GM19438 (cell line): ENCODE measurements around the gene PLXNB2.
"Not testable (repeated sequence)": the region's sequence is repeated elsewhere in the genome, so short reads cannot be mapped to it uniquely, and the experiment has no call there.

ENCODE experiments used
- ATAC-seq: cut with Tn5 transposase; IDR thresholded peaks from one replicate; pipeline ENCODE4 v1.9.1; 2021; ENCODE audit warnings: low read depth; ENCODE audit not compliant: unreplicated experiment

PLXNB2 gene

DNA sequence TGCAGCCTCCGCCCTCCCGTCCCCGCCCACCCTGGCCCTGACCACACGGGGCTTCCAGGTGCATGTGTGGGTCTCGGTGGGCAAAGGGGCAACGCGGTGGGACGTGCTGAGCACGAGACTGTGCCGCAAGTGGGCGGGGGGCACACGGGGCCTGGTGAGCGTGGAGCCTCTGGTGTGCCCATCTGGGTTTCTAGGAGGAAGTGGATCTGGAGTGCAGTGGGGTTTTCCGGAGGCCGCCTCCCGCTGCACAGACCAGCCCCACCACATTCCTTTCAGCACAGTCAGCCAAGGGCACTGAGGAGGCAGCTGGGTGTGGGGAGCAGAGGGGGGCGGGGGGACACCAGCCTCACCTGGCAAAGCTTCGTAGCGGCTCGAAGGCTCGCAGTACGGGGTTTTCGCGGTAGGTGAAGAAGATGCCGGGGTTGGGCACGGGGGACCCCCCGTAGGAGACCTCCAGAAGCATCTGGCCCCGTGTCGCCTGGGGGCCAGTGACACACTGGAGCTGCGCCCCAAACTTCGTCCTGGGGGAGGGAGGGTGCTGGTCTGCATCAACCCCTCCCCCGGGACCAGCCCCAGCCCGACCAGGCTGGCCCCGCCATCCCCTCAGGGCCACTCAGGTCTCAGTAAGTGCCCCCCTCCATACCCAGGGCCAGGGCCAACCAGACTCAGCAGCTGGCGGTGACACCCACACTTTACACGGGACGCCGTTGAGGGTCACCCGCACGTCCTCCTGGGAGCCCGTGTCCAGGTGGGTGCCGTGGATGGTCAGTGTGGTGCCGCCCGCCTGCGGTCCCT, 24.9 kb downstream of the PLXNB2 start:
- ATAC-seq = no peak

DNA sequence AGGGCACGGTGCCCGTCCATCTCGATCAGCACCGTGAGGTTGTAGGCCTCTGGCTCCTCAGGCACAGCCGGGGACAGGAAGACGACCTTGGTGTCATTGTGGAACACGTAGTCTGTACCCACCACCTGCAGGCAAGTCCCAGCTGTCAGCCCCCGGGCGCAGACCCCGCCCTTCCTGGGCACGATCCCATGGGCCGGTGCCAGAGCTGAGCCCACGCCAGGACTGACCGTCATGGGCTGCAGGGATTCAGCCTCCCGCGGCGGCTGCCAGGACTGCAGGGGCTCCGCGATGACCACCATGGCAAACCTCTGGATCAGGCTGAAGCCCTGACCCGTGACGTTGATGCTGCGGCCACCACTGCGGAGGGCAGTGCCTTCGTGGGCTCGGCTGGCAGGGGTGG, 25.5 kb downstream of the PLXNB2 start:
- ATAC-seq = no peak

DNA sequence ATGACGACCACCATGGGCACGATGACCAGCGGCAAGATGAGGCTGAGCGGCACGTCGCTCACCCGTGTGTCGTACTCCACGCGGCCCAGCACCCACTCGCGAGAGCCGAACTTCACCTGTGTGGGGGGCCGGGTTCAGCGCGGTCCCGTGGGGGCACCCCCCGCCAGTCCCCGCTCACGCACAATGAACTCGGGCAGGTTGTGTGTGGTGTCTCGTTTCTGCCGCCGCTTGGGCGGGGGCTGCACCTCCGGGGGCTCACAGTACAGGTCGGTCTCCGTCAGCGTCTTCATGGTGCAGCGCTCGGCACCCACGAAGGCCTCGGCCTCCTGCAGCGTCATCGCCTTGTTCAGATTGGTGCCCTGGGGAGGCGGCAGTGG, 26.1 kb downstream of the PLXNB2 start:
- ATAC-seq = no peak

GRCh38 chr22:50280708-50281383, 26.6 kb downstream of the PLXNB2 start:
- no peak for ATAC-seq

GRCh38 chr22:50280022-50280707, 27.3 kb downstream of the PLXNB2 start:
- ATAC-seq = no peak

DNA sequence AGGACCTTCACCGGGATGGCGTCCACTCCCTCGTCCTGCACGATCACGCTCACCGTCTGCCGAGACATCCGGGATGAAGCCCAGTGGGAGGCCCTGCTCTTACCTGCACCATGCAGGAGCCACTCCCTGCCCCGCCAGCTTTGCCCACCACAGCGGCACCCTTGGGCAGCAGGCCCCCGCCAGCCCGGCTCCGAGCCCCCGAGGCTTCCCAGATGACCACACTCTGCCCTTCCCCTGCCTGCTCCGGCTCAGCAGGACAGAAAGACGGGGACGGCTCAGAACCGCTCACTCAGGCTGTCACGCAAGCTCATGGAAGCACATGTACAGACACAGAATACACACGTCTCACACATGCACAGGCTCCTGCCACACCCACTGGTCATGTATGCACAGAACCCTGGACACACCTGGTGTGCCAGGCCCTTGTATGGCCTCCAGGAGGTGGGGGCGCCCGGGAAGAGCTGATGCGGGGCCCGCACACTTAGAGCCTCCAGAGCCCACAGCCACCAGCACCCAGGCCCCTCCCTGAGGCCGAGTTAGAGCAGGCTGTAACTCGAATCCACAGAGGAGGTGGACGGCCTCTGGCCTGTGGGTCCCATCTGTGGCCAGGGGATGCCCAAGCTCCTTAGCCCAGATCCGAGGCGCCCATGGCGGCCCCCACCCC, 28.4 kb downstream of the PLXNB2 start:
- no peak for ATAC-seq

GRCh38 chr22:50278461-50278860, 29.0 kb downstream of the PLXNB2 start:
- no peak for ATAC-seq

DNA sequence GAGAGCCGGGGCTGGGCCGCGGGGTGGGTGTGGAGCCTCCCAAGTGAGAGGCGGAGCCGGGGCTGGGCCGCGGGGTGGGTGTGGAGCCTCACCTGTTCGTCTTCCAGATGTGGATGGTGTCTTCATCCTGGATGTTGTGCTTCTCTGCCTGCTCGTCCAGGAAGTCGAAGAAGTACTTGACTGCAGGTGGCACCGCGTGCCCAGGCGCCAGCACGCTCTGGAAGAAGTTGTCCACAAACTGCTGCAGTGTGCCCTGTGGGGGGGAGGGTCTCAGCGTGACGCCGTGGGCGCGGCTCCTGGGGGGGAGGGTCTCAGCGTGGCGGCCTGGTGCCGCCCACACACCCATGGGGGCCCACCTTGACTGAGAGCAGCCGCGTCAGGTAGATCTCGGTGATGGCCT, 29.7 kb downstream of the PLXNB2 start:
- no peak for ATAC-seq

GRCh38 chr22:50276143-50276542, 31.3 kb downstream of the PLXNB2 start:
- peak; percentile 72 for ATAC-seq

GRCh38 chr22:50275181-50276055, 32.0 kb downstream of the PLXNB2 start:
- ATAC-seq = no peak

GRCh38 chr22:50274771-50275170, 32.7 kb downstream of the PLXNB2 start:
- no peak for ATAC-seq

DNA sequence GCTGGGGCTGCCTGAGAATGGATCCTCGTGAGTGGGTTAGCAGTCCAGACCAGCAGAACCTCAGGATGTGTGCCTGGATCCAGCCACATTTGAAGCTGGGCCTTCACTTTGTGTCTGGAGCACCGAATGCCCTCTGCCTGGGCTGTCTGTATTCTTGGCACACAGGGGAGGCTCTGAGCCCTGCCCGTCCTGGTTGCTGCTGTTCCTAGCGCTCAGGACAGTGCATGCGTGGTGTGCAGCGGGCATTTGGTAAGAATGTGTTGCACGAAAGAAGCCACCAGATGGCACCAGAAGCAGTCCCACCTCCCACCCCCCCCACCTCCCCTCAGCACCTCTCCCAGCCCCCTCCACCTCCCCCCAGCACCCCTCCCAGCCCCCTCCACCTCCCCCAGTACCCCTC, 33.1 kb downstream of the PLXNB2 start:
- no peak for ATAC-seq

DNA sequence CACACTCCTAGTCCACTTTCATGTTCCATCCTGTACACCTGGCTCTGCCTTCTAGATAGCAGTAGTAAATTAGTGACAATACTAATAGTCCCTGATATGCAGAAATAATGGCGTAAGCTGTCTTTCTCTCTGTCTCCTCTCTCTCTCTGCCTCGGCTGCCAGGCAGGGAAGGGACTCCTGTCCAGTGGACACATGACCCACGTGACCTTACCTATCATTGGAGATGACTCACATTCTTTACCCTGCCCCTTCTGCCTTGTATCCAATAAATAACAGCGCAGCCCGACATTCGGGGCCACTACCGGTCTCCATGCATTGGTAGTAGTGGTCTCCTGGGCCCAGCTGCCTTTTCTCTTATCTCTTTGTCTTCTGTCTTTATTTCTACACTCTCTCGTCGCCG, 33.7 kb downstream of the PLXNB2 start:
- ATAC-seq = not testable (repeated sequence)

DNA sequence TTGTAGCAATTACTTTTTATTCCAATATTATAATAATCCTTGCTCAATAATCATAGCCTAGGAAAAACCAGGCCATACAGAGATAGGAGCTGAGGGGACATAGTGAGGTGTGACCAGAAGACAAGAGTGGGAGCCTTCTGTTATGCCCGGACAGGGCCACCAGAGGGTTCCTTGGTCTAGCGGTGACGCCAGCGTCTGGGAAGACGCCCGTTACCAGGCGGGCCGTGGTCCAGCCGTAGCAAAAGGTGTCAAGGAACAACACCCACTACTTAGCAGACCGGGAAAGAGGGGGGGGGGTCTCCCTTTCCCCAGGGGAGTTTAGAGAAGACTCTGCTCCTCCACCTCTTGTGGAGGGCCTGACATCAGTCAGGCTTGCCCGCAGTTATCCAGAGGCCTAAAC, 34.1 kb downstream of the PLXNB2 start:
- ATAC-seq = not testable (repeated sequence)

DNA sequence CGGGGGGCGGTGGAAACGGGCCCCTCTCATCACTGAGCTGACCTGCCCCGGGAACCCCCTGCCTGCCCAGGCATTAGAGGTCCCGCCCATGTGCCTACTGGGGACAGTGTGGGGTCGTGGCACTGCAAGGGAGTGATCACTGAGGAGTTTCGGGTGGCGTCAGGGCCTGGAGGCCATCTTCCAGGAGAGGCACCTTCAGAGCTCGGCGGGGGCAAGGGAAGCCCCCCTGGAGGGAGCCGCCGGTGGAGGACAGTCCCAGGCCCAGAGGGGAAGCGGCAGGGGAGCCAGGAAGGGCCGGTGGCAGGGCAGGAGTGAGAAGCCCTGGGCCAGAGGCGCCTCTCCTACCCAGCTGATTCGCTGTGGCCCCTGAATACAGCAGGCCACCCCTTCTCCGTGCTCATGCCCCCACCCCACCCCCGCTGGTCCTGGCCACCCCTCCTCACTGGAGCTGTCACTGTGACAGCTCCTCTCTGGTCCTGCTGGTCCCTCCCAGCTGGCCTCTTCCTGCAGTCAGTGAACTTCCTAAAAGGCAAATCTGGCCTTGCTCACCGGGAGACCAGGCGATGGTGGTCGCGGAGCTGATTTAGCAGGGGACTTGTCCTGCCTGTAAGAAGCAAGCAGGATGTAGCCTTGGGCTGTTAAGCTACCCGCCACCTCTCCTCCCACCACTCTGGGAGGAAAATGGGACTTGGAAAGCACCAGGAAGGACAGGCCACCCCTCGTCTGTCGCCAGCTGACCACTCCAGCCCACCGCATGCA, 35.2 kb downstream of the PLXNB2 start:
- no peak for ATAC-seq

DNA sequence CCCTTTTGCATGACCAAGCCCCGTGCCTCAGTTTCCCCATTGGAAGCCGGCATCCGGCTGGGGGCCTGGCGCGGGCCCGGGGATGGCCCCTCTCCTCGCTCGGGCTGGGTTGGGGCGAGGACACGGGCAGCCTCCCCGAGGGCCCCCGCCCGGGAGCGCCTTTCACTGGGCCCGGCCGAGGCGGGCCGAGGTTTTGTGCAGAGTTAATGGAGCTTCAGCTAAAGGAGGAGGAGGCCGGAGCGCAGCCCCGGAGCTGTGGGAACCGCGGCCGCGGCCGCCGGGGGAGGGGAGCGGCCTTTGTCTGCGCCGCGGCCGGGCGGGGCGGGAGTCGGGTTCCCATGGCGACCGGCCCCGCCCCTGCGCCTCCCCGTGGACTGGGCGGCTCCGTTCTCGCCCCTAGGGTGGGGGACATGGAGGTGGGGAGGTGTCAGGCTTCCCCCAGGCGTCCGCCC, 35.9 kb downstream of the PLXNB2 start:
- ATAC-seq = no peak

DNA sequence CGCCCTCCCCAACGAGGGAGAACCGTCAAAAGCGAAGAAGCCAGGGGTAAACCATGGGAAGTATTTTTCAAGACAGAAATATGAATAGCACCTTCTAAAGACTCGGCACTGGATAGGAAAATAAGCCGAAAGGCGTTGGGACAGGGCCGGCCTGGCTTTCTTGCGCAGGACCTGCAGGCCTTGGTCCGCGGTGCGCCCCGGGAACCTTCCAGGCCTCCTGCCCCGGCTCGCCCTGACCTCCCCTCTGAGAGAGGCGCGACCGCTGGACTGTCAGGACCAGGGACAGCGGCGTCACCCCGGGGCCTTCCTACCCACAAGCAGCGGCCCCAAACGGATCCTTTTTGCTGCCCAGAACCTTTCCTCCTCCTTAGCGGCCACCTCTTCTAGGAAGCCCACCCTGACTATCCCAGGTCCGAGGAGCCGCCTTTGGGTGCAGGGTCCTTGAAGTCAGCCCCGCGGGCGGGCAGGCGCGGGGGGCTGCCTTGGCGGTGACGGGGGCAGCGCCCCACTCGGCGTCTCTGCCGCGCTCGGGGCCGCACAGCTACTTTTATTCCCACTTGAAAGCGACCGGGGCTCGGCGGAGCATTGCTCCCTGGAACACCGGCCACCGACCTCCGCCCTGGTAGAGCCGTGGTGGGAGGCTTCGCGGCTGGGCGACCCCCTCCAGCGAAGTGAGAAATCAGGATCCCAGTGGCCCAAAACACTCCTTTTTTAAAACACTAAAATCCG, 36.6 kb downstream of the PLXNB2 start:
- ATAC-seq = no peak

DNA sequence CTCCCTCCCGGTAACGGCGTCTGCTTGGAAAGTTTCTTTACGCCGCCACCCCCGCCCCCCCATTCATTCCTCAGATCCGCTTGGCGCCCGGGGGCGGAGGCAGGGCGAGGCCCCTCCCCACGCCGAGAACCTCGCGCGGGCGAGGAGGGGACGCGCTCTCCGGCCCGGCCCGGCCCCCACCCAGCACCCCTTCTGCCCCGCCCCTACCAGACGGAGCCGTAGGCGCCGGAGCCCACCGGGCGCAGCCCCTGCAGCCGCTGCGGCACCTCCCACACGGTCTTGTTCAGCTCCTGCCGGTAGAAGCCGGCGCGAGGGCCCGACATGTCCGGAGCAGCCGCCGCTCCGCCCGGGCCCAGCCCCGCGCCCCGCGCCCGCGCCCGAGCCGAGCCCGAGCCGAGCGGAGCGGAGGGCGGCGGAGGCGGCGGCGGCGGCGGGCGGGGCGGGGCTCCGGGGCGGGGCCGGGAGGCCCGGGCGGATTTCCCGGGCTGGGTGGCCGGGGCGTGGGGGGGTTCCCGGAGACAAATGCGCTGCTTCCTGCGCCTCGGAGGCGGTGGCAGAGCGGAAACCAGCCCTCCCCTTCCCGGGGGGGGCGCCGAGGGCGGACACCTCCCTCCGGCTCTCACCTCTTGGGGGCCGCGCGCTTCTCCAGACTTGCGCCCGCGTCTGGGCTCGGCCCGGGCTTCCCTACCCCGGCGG, 37.3 kb downstream of the PLXNB2 start, which contains the start of gene MAPK11:
TSS of gene MAPK11 (minus strand) at position 411 of the 696 bp plus-strand sequence. CDS start at position 323, 88 bp downstream.
- no peak for ATAC-seq
